Fibroblast of lung (primary cell): ENCODE results near the gene CCDC69.

Experiments used
- CTCF ChIP-seq, 2 donors: IDR thresholded peaks in 1 of 2; conservative IDR thresholded peaks in 1 of 2; 1 replicate in 1 of 2; 2 replicates in 1 of 2; pipeline ENCODE4 v1.5.1; 2011 to 2012; ENCODE audit warnings: low read length in 2 of 2, control low read depth in 1 of 2, inconsistent platforms in 1 of 2, low read depth in 1 of 2, mild to moderate bottlenecking in 1 of 2
- EZH2 ChIP-seq: IDR thresholded peaks from 2 replicates; pipeline ENCODE4 v1.5.1; 2012; ENCODE audit warnings: low read length, control low read depth, mild to moderate bottlenecking; ENCODE audit errors: missing control alignments

GRCh38 chr5:151155775-151156506, 68.0 kb downstream of the CCDC69 start:
- no peak for TF ChIP-seq CTCF (conservative IDR thresholded peaks at IDR 0.05 in 1 of 2, IDR thresholded peaks at IDR 0.05 in 1 of 2; ENCODE audit: low read depth in 1 of 2, low read length in 2 of 2)
- no peak for TF ChIP-seq EZH2
